ENCODE data around the gene SCLY.

SCLY gene

GRCh38 chr2:238098901-238099713 is 38.3 kb downstream of the SCLY start:
- no peak for DNase-seq

GRCh38 chr2:238099714-238100048 is 38.9 kb downstream of the SCLY start:
- no peak for DNase-seq

- no peak for DNase-seq
These were observed 39.4 kb downstream of the SCLY start, which contains the start of gene ESPNL for GRCh38 chr2:238100049-238100820. Gene ESPNL (plus strand): TSS chr2:238100340. CDS start chr2:238100420, 80 bp downstream.

GRCh38 chr2:238100821-238101771 is 40.3 kb downstream of the SCLY start:
- no peak for DNase-seq

GRCh38 chr2:238101891-238102841 is 41.4 kb downstream of the SCLY start:
- DNase-seq = no peak

- no peak for DNase-seq
These were observed 42.1 kb downstream of the SCLY start for GRCh38 chr2:238102865-238103264.

DNA sequence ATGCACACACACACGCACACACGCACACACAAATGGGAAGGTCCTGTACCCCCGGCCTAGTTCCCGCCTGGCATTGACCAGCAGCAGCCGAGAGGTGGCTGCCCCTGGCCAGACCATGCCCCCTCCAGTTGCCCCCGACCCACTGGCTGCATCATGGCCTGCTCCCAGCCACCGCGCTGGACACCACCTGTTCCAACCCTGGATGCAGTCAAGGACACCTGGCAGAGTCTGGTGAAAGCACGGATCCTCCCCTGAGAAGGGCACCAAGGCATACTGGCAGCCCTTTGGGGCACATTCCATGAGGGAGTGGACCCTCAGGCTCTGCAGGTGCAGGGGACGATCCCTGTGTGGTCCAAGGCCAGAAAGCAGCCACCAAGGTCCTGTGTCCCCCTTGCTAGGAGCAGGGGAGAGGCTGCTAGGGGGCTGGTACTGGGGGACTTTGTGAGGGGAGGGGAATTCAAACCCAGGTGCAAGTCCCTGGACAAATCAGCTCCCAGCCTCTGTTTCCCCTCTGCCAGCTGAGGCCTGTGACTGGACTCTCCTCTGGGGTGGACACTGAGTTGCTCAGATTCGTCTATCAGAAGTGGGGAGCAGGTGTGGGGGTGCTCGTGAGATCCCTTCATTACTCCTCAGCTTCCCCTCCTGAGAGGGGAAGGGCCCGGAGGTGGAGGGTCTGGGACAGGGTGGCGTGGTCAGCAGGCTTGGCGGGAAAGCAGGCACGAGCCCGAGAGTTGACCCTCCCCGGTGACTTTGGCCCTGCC is 42.8 kb downstream of the SCLY start:
- DNase-seq = no peak

GRCh38 chr2:238104226-238104690 is 43.5 kb downstream of the SCLY start:
- no peak for DNase-seq

GRCh38 chr2:238104691-238105371 is 44.0 kb downstream of the SCLY start:
- no peak for DNase-seq

GRCh38 chr2:238105506-238106338 is 44.9 kb downstream of the SCLY start:
- no peak for DNase-seq

- no peak for DNase-seq
These were observed 45.5 kb downstream of the SCLY start for GRCh38 chr2:238106339-238106697.

DNA sequence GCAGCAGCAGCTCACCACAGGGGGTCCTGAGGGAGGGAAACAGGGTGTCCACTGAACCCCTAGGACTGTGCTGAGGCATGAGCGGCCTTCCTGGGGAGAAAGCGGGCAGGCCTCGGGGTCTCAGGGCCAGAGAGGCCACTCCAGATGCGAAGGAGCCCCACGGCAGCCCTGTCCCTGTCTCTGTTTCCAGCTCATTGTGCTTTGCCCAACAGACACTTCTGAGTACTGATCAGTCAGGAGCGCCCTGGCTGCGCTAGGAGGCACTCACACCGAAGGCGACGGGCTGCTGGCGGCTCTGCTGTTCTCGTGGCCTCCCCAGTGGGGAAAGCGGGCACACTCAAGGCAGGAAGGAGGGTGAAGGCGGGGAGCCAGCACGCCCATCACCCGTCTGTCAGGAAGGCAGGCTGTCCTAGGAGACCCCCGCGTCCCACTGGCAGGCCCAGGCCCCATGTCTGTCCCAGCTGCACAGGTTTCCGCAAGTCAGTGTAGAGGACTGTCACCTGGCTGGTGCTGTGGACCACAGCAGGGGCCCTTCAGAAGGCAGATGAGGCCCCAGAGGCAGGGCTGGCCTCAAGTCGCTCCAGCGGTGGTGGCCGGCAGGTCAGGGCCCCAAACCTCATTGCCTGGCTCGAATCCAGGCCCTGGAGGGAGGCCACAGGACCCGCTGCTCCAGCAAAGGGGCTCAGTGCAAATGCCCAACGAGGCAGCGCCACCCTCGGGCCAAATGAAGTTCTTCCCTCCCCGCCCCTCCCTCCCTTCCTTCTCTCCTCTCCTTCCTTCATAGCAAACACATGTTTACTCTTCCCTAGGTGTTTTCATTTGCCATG is 46.1 kb downstream of the SCLY start:
- no peak for DNase-seq

DNA sequence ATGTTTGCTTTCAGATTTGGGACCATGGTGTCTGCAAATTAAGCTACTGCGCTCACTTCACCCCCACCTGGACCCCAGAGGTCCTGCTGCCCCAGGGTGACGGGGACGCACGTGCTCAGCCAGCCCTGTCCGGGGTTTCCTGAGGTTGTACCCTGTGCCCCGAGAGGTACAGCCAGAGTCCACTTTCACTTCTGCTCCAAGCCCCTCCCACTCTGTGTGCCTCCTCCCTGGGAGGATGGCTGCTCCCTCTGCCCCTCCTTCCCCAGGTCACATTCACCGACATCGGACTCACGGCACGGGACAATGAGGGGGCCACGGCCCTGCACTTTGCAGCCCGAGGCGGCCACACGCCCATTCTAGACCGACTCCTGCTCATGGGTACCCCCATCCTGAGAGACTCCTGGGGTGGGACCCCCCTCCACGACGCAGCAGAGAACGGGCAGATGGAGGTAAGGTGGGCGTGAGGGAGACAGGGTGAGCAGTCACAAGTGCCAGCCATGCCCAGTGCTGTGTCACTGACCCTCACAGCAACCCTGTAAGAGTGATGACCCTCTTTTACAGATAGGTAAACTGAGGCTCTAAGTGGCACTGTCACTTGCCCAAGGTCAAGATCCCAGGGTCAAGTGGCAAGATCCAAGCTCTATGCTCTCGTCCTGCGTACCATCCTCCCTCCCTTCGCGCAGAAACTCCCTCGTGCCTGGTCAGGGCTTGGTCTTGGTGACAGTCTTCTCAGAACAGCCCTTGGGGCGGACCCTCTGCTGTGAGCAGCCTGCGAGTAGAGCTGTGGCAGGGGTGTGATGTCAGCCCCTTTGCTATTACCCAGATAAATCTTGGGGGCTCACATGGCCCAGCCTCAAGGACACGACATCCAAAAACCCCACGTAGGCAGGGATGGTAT is 47.0 kb downstream of the SCLY start:
- DNase-seq = peak in 1 of 2 donors; percentile 69

DNA sequence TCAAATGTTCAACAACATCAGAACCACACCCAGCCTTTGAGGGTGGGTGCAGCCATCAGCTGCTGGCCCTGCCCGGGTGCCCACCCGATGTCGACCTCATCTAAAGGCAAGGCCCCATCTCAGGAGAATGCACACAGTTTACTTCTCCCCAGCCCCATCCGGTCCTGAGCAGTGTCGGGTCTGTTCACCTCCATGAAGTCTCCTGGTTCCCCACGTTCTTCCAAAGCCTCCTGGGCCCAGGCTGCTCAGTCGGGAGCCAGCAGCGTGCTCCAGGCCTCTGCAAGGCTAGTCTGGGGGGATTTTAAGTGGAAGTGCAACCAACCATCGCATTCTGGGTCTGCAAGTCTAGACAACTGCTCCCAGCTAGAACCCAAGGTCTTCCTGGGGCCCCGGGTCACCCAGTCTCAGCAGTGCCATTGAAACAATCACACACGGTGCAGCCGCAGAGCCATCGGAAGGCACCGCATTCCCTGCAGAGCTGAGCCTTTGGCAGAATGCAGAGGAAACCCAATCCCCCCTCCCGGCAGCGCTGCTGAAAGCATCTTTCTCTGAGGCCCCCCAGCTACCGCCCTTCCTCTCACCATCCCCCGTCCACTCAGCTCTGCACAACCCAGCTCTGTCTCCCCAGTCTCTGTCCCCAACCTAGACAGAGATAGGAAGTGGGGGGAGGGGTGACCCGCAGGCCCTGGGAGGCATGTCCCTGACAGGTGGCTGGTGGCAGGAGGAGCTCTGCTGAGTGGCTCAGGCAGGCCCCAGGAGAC is 47.8 kb downstream of the SCLY start:
- peak in 1 of 2 donors; percentile 38 for DNase-seq

GRCh38 chr2:238113611-238114010 is 52.8 kb downstream of the SCLY start:
- DNase-seq = no peak

GRCh38 chr2:238114331-238114841 is 53.6 kb downstream of the SCLY start:
- DNase-seq = no peak

All from CD4-positive, alpha-beta T cell treated with Interferon alpha-2 for 1 hour (primary cell).